ENCODE results near the gene PCBP3.
"Not testable (repeated sequence)": the region's sequence is repeated elsewhere in the genome, so short reads cannot be mapped to it uniquely, and the experiment has no call there.

The PCBP3 gene

DNA sequence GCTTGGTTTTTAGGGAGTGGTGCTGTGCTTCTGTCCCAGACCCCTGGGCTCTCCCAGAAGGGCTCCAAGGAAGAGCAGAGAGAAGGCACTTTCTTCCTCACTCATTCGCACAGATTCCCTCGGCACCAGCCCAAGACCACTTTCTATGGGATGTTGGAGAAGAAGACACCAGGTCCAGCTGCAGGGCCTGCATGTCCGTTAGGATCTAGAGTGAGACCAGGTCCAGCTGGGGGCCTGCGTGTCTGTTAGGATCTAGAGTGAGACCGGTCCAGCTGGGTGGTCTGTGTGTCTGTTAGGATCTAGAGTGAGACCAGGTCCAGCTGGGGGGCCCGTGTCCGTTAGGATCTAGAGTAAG lies 30.9 kb upstream of the PCBP3 start:
- DNase-seq (ENCODE audit: extremely low spot score, insufficient read length, low read depth), result not testable (repeated sequence)

DNA sequence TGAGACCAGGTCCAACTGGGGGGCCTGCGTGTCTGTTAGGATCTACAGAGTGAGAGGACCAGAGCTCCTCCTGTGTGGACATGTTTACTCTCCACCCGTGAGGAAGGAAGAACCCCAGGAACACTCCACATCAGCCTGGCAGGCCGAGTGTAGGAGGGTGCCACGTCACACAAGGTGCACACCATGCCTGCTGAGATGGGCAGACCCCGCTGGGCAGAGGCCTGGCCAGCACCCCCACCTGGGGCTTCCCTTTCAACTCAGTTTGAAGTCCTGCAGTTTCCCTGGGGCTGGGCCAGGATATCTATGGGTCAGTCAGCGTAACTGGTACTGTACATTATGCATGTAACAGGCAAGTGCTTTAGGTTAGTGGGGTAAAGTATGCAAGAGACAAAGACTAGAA lies 30.1 kb upstream of the PCBP3 start:
- DNase-seq (ENCODE audit: extremely low spot score, insufficient read length, low read depth) (no peak), FAIRE-seq (no peak)

More for the DNA sequence above, 30.9 kb upstream of the PCBP3 start:
- FAIRE-seq, result not testable (repeated sequence)

DNA sequence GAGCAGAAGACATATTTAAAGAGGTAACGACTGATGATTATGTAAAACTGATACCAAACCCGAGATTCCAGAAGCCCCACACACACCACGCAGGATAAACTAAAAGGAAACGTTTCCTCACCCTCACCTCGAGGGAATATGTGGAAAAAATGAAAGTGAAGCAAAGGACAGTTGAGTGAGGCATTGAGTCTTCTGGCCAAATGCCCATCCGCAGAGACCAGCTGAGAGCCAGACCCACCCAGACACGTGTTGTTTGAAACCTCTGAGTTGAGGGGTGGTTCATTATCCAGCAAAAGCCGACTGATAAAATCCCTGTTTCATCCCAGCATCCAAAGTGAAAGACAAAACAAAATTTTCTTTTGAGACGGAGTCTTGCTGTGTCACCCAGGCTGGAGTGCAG lies 29.6 kb upstream of the PCBP3 start:
- FAIRE-seq, result no peak
- DNase-seq (ENCODE audit: extremely low spot score, insufficient read length, low read depth), result no peak

DNA sequence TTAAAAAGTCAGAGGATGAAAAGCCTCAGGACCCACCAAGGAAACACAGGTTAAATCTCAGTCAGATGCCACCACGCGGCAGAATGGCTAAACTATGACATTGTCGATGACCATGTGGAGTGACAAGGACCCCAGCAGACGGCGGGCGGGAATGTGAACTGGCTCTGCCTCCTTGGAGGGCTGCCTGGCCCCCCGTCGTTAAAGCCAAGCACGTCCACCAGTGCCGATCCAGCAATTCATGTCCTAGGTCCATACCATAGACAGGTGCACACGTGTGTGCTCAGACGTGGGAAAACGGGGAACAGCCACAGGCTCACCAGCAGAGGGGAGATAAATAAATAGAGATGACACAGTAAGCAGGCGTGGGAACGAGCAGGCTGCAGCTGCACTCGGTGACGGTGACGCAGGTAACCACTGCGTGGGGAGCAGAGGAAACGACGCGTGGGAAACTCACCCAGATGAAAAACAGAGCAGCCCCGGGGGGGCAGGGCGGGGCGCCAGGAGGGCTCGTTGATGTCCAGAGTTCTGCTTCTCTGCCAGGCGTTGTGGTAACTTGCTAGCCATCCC lies 28.3 kb upstream of the PCBP3 start:
- FAIRE-seq (peak; percentile 85), DNase-seq (ENCODE audit: extremely low spot score, insufficient read length, low read depth) (peak; percentile 33)

DNA sequence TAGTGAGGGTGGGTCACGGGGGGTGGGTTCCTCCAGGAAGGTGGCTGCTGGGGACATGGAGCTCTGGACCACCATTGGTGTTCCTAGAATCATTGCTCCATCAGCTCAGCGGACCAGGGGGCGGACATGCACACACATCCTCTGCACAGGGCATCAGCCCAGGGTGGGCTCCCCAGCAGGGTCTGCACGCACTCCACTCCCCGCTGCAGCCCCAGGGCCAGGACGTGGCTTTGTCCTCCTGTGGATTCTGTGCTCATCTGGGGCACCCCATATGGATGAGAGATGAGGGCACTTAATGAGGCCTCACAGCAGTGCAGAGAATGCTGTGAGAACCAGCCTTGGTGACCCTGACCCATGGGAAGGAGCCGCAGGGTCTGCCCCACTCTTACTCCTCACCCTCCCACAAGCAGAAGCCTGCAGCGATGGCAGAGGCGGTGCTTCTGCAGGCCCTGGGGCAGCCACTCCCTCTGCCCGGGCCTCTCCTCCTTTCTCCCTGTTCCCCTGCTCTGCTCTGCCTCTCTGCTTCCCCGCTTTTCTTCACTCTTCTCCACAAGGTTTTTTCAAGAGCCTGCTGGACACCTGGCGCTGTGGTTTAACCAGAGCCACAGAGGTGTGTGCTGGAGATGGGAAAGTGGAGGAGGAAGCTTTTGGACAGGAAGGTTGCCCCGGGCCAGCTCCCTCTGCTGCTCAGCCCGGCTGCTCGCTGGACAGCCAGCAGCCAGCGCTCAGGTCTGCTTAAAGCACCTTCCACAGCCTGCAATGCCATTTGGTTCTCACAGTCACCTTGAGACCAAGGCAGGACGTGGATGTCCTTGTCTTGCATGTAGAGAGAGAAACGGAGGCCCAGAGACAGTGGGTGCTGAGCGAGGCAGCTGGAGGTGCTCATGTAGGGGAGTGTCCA lies 26.3 kb upstream of the PCBP3 start:
- no peak for DNase-seq (ENCODE audit: extremely low spot score, insufficient read length, low read depth)
- no peak for FAIRE-seq

DNA sequence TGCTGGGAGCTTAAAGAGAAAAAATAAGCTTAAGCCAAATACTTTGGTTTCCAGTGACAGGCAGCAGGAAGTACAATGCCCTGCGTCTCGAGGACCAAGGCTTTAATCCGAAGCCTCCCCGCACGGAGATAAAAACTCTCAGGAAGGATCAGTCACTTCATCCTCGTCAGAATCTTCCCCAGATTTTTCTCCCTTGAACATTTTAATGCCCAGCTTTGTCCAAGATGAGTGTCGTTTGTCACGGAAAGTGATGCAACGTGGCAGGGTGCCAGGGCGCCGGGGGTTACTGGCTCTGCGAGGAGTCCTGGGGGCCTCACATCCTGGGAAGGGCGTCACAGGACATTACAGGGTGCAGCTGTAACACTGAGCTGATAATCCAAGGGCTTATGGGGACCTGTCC lies 25.2 kb upstream of the PCBP3 start:
- FAIRE-seq (no peak), DNase-seq (ENCODE audit: extremely low spot score, insufficient read length, low read depth) (no peak)

DNA sequence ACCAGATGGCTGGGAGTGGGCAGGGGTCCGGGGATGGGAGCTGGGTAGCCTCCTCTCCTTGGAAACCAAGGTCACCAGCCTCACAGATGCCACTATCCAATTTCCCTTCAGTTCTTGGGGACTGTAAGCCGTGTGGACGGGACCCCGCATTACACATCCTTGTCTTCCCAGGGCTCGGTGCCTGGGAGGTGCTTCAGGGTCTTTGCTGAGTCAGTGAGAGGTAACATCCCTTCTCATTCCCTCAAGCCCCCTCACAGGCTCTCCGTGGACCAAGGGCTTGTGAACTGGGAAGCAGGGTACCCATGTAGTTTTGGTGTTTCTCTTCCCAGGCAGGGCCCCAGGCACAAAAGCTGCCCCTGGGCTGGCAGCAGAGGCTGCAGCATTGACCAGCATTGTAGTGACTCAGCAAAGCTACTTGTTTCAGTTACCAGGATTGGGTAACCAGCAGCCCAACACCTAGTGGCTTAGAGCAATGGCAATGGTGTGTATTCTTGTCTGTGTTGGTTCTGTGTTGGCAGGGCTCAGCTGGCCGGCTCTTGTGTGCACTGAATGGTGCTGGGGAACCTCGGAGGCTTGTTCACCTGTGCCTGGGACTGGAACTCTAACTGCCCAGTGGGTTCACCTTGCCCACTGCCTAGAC lies 24.6 kb upstream of the PCBP3 start:
- FAIRE-seq, result no peak
- DNase-seq (ENCODE audit: extremely low spot score, insufficient read length, low read depth), result no peak

DNA sequence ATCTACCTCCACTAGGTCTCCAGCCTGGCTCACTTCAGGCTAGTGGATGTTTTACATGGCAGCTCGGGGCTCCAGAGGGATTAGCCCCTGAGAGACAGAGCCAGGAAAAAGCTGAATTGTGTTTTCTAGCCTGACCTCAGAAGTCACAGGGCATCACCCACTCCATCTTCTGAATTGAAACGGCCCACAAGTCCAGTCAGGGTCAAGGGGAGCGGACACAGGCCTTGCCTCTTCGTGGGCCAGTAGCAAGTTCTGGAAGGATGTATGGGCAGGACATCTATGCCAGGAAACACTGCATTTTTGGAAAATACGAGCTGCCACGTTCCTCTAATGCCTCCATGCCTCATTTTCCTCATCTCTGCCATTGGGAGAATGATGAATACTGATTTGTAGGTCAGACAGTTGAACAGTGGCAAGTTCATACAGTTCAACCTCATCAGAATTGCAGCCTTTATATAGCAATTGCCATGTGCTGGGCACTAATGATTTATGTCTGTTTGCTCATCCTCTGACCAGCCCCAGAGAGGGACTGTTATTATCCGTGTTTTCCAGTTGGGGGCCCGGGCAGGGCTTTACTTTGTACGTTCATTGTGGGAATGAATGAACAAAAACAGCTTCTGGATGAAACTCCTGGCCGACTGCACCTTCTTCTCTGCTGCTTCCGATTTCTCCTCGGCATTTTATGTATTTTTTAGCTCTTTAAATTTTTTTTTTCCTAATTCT lies 23.2 kb upstream of the PCBP3 start:
- no peak for FAIRE-seq
- no peak for DNase-seq (ENCODE audit: extremely low spot score, insufficient read length, low read depth)

DNA sequence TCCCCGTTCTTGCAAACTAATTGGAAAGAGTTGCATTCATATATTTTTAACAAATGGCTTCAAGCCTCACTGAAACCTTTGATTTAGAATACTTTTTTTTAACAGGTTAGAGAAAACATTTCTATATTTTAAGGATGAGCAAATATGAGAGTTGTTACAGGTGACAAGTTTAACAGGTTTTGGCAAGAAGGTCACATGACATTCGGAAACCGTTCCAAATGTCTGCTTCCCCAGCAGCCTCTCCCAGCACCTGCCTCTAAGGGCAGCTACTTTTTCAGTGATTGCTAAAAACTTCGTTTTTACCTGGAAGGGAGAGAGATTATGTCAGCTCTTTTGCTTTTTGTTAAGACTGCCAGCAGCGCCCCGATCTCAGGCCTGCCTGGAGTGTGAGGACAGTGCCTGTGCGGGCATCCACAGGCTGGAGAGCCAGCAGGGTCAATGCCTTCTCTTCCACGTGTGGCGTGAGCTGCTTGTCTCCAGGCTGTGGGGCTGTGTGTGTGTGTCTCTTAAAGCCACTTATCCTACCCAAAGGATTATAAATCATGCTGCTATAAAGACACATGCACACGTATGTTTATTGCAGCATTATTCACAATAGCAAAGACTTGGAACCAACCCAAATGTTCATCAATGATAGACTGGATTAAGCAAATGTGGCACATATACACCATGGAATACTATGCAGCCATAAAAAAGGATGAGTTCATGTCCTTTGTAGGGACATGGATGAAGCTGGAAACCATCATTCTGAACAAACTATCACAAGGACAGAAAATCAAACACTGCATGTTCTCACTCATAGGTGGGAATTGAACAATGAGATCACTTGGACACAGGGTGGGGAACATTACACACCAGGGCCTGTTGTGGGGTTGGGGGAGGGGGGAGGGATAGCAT lies 21.8 kb upstream of the PCBP3 start:
- FAIRE-seq; DNase-seq (ENCODE audit: extremely low spot score, insufficient read length, low read depth): not testable (repeated sequence)

DNA sequence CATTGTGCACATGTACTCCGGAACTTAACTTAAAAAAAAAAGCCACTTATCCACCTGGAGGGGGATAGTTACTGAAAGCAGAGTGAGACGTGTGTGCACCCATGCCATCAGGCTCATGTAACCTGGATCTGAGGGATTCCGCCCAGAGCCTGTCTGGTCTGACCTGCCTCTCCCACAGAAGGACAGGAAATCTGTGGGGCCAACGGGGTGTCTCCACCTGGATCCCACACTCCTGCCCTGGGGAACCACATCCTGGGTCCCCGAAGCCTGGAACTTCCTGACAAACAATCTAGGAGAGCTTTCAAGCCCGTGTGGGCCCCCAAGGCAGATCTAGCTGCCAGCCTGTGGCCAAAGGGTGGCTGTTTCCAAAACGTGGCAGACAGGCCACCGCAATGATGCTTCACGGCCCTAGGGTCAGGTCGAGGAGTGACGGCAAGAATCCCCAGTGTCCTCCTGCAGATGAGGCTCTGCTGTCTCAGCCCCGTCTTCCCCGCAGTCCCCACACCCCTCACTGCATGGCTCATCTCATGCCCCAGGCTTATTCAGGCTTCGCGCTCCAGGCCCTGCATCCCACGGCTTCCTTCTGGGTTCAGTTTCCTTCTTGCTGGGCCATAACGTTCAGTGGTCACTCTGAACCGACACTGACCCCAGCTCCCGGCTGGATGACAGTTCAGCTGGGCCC lies 21.0 kb upstream of the PCBP3 start:
- no peak for DNase-seq (ENCODE audit: extremely low spot score, insufficient read length, low read depth)
- FAIRE-seq, result no peak

DNA sequence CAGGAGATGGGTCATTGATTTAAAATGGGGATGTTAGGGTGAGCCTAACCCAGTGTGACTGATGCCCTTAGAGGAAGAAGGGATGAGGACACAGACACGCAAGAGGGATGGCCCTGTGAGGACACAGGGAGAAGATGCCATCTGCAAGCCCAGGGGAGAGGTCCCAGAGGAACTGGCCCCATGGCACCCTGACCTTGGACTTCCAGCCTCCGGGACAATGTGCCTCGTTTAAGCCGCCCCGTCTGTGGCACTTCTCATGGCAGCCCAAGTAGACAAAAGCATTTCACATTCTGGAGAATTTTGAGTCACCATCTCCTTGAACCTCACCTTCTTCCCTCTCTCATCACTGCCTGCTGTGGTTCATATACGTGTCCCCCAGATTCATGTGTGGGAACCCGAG lies 20.1 kb upstream of the PCBP3 start:
- DNase-seq (ENCODE audit: extremely low spot score, insufficient read length, low read depth) (no peak), FAIRE-seq (no peak)

DNA sequence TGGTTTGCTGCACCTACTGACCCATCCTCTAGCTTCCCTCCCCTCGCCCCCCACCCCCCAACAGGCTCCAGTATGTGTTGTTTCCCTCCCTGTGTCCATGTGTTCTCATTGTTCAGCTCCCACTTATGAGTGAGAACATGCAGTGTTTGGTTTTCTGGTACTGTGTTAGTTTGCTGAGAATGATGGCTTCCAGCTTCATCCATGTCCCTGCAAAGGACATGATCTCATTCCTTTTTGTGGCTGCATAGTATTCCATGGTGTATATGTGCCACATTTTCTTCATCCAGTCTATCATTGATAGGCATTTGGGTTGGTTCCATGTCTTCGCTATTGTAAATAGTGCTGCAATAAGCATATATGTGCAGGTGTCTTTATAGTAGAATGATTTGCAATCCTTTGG lies 17.4 kb upstream of the PCBP3 start:
- not testable (repeated sequence) for FAIRE-seq; DNase-seq (ENCODE audit: extremely low spot score, insufficient read length, low read depth)

DNA sequence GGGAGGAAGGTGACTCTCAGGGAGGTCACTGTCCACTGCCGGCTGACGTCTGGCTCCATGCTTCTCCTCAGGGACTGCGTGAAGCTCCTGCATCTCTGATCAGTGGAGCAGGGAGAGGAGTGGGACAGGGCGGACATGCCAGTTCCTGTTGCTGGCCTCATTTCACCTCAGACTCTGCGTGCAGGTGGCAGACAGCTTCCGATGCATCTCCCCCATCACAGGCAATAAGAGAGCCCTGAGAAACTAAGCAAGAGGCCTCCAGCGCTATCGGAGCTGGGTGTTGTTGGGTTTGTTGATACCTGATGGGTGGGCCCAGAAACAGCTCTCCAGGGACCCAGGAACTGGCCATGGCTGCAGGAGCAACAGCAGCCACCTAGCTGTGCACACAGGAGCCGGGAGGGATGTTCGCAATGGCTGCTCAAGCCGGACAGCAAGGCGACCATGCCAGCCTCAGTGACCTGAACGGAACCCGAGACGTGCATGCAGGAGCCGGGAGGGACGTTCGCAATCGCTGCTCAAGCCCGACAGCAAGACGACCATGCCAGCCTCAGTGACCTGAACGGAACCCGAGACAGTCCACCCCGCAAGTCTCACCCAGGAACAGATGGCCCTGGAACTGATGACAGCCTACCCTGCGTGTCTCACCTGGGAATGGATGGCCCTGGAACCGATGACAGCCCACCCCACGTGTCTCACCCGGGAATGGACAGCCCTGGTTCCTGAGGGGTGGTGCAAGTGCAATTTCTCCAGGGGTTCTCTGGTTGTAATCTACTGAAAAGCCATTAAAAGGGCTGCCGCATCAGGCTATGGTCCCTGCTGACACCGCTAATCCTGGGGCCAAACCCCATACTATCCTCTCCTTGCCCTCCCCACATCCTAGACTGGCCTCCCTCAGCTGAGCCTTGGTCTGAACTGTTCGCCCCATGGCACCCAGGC lies 14.2 kb upstream of the PCBP3 start:
- FAIRE-seq, result no peak

DNA sequence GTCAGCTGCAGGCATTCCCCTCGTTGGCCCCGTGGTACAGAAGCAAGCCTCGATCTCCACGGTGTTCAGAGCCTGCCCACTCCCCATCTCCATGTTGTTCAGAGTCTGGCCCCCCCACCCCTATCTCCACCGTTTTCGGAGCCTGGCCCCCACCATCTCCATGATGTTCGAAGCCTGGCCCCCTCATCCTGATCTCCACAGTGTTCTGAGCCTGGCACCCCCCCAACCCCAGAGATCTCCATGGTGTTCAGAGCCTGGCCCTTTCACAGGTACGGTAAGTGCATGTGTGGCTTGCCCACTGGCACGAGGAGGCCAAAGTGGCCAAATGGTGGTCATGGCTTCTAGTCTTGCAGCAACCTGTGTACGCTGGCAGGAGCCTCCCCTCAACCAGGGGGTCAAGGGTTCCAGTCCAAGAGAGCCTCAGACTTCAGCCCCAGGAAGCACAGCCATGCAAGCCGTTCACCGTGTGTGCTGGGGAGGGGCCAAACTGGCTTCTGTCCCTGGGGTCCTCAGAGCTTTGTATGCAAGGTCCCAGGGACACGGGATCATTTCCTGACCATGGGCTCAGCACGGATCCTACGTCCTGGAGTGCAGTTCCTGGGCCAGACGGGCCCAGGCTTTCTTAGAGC lies 13.3 kb upstream of the PCBP3 start:
- no peak for DNase-seq (ENCODE audit: extremely low spot score, insufficient read length, low read depth)
- no peak for FAIRE-seq

More for the DNA sequence above, 14.2 kb upstream of the PCBP3 start:
- no peak for DNase-seq (ENCODE audit: extremely low spot score, insufficient read length, low read depth)

DNA sequence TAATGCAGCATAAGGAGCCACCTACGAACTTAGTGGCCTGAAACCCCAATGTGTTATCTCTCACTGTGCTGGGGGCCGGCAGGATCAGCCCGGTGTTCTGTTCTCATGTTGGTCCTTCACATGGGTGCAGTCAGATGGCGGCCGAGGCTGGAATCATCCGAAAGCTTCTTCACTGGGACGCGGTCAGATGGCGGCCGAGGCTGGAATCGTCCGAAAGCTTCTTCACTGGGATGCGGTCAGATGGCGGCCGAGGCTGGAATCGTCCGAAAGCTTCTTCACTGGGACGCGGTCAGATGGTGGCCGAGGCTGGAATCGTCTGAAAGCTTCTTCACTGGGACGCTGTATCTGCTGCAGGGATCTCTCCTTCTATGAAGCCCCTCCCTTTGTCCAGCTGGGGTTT lies 12.6 kb upstream of the PCBP3 start:
- FAIRE-seq, result no peak
- DNase-seq (ENCODE audit: extremely low spot score, insufficient read length, low read depth), result no peak

DNA sequence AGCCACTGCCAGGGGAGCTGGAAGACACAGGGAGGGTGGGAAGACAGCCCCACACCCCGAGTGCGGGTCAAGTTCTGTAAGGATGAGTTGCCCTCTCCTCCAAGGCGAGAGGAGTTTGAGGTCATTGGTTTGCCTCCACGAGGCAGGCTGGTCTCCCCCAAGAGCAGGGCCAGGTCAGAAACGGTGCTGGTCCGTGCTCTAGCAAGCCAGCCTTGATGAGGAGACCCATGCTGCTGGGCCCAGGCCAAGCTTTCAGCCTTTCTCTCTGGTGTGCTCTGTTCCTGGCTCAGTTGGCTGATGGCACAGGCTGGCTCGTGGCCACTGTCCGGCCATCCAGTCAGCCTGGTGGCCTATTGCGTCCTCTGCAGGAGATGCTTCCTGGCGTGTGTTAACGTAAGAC lies 12.0 kb upstream of the PCBP3 start:
- FAIRE-seq (no peak), DNase-seq (ENCODE audit: extremely low spot score, insufficient read length, low read depth) (no peak)

DNA sequence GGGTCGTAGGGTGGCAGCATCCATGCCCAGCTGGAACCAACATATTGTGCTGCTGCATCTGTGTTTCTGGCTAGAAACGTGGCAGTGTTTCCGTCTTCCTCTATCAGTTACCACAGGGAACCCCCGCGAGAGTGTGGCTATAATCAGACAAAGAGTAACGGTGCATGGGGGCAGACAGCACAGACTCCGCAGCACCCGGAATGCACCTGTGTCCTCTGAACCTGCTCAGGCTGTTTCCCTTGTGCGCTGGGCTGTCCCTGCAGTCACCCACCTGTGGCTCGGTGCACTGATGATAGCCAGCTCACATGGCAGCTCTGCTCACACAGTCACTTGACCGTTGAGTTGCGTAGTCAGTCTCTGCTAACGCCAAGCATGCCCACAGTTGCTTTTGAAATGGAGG lies 11.4 kb upstream of the PCBP3 start:
- FAIRE-seq (no peak), DNase-seq (ENCODE audit: extremely low spot score, insufficient read length, low read depth) (no peak)

Data from GM18507 (cell line).